ENCODE data around the gene DHX38. TPM values are rescaled to one million over a fixed set of nuclear protein-coding genes. Genes with fewer than 3 reads are reported as not detected.
A peak's percentile ranks its signal among the peaks of the same experiment; 100 is the strongest.
"Not testable (repeated sequence)": the region's sequence is repeated elsewhere in the genome, so short reads cannot be mapped to it uniquely, and the experiment has no call there.

Gene DHX38
- total RNA-seq, 2 donors from 2014 or later, result 57.8 to 72.8 TPM

DNA sequence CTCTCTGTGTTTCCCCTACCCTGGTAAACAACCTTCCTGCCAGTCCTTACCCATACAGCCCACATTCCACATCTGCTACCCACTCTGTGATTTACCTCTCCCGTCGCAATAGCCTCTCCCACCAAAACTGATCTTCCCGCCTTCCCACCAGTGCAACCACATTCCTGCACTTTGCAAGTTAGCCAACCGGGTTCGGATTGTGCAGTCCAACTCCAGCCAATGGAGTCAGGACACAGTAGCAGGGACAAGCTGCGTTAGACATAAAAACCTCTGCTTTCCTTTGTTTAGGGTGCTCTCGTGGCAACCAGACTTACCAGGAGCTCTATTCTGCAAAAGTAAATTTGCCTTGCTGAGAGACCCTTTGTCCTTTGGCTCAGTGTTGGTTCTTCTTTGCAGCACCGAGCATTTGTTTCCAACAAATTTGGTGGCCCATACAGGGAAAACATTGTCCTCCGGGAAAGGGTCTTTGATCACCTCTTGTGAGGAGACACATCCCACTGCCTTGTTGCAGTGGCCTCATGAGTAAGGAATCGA is 29.2 kb upstream of the DHX38 start:
- Histone ChIP-seq H3K4me1 (ENCODE audit: control insufficient read depth in 1 of 2, low read depth in 2 of 2) (no peaks in the 10 kb centered on the region), H3K4me3 (no peak overlapping the region), H3K27ac (no peak overlapping the region), H3K36me3 (no peaks in the 10 kb centered on the region), H3K27me3 (replicated peaks; ENCODE audit: insufficient read depth) (no peaks in the 10 kb centered on the region), H3K9me3 (no peaks in the 10 kb centered on the region)
- DNase-seq (ENCODE audit: low spot score), result no peak
- no peak for ATAC-seq (ENCODE audit: insufficient number of reproducible peaks, low FRiP score, low read depth)
- TF ChIP-seq, protein P1, sequence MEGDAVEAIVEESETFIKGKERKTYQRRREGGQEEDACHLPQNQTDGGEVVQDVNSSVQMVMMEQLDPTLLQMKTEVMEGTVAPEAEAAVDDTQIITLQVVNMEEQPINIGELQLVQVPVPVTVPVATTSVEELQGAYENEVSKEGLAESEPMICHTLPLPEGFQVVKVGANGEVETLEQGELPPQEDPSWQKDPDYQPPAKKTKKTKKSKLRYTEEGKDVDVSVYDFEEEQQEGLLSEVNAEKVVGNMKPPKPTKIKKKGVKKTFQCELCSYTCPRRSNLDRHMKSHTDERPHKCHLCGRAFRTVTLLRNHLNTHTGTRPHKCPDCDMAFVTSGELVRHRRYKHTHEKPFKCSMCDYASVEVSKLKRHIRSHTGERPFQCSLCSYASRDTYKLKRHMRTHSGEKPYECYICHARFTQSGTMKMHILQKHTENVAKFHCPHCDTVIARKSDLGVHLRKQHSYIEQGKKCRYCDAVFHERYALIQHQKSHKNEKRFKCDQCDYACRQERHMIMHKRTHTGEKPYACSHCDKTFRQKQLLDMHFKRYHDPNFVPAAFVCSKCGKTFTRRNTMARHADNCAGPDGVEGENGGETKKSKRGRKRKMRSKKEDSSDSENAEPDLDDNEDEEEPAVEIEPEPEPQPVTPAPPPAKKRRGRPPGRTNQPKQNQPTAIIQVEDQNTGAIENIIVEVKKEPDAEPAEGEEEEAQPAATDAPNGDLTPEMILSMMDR (IDR thresholded peaks at IDR 0.05), result no peak

DNA sequence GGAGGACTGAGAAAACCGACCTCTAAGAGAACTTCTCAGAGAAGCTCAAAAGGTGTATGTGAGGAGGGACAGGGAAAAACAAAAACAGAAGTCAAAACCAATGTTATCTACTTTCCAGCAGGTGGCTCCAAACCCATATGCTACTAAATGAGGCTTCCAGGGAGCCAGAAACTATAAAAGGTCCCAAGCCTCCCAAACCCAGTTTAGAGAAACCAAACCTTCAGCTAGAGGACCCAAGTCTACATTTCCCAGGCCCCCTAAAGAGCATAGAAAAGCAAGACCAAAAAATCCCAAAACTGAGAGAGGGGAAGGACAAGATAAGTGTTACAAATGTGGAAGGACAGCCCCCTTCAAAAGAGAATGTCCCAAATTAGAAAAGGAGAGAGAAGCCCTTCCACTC is 26.9 kb upstream of the DHX38 start:
- TF ChIP-seq, protein P1 (IDR thresholded peaks at IDR 0.05), result peak; percentile 43
- Histone ChIP-seq H3K4me1 (ENCODE audit: control insufficient read depth in 1 of 2, low read depth in 2 of 2) (peaks cover 0 to 2% of the 10 kb centered on the region in 2 donors), H3K36me3 (no peaks in the 10 kb centered on the region), H3K27ac (no peak overlapping the region), H3K4me3 (no peak overlapping the region), H3K27me3 (replicated peaks; ENCODE audit: insufficient read depth) (no peaks in the 10 kb centered on the region), H3K9me3 (no peaks in the 10 kb centered on the region)
- no peak for ATAC-seq (ENCODE audit: insufficient number of reproducible peaks, low FRiP score, low read depth)
- no peak for DNase-seq (ENCODE audit: low spot score)

DNA sequence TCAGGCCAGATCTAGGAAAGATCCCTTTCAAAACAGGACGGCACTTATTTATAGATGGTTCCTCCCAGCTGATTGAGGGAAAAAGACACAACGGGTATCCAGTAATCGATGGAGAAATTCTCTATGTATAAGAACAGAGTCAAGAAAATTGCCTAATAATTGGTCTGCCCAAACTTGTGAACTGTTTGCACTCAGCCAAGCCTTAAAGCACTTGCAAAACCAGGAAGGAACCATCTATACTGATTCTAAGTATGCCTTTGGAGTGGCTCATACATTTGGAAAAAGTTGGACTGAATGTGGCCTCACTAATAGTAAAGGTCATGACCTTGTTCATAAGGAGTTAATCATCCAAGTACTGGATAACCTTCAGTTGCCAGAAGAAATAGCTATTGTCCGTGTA is 24.7 kb upstream of the DHX38 start:
- no peaks in the 10 kb centered on the region for H3K27me3 ChIP-seq (replicated peaks; ENCODE audit: insufficient read depth)
- no peaks in the 10 kb centered on the region for H3K9me3 ChIP-seq
- no peaks in the 10 kb centered on the region for H3K36me3 ChIP-seq
- TF ChIP-seq, protein P1 (IDR thresholded peaks at IDR 0.05), result no peak
- no peak overlapping the region for H3K27ac ChIP-seq
- no peak overlapping the region for H3K4me3 ChIP-seq
- peaks cover 6 to 24% of the 10 kb centered on the region in 2 donors for H3K4me1 ChIP-seq (ENCODE audit: control insufficient read depth in 1 of 2, low read depth in 2 of 2)
- DNase-seq (ENCODE audit: low spot score) (no peak), ATAC-seq (ENCODE audit: insufficient number of reproducible peaks, low FRiP score, low read depth) (no peak)

DNA sequence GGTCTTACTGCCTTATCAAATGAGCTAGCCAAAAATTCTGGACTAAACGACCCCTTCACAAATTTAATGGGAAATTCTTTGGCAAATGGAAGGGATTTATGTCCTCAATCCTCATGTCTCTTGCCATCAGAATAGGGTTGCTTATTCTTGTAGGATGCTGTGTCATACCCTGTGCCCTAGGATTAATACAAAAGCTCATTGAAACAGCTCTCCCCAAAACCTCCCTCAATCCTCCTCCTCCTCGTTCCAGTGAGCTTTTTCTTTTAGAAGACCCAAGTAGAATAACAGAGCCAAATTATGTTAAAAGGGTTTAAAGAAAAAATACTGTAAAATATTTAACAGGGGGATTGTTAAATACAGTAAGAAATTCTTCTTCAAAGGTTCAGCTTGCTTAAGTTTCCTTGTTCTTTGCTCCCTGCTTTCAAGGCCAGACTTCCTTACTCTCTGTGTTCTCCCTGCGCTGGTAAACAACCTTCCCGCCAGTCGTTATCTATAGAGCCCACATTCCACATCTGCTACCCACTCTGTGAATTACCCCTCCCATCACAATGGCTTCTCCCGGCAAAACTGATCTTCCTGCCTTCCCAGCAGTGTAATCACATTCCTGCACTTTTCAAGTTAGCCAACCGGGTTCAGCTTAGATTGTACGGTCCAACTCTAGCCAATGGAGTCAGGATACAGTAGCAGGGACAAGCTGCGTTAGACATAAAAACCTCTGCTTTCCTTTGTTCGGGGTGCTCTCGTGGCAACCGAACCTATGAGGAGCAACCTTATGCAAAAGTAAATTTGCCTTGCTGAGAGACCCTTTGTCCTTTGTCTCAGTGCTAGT is 20.9 kb upstream of the DHX38 start:
- H3K36me3 ChIP-seq, result no peaks in the 10 kb centered on the region
- DNase-seq (ENCODE audit: low spot score), result no peak
- H3K4me1 ChIP-seq (ENCODE audit: control insufficient read depth in 1 of 2, low read depth in 2 of 2), result peaks cover 12 to 42% of the 10 kb centered on the region in 2 donors
- TF ChIP-seq, protein P1 (IDR thresholded peaks at IDR 0.05), result no peak
- H3K27me3 ChIP-seq (replicated peaks; ENCODE audit: insufficient read depth), result no peaks in the 10 kb centered on the region
- no peak overlapping the region for H3K4me3 ChIP-seq
- ATAC-seq (ENCODE audit: insufficient number of reproducible peaks, low FRiP score, low read depth), result no peak
- peak overlapping the region; percentile 64 to 78 for H3K27ac ChIP-seq
- H3K9me3 ChIP-seq, result no peaks in the 10 kb centered on the region

DNA sequence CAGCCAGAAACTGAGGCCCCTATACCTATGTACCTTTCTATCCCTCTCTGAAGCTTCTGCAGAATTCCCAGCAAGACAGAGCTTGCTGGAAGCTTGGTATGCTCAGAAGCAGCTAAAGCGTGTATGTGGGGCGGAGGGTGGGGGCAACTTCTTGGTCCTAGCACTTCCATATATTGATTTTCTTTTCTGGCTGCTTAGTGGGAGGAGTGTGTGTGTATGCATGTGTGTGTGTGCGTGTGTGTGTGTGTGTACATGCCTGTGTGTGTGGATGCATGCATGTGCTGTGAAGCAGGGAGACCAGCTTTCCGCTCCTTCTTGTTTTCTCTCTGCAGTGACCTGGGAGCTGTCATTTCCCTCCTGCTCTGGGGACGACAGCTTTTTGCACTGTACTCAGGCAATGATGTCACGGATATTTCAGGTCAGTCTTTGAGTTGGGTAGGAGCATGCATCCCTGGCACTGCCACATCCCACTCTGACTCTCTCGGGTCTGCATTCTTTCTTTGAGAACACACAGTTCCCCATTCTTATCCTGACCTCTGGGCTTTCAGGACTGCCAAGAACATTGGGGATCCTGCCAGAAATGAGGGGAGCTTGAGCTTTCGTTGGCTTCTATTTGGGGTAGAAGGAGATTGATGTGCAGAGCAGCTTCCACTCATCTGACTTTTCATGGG is 20.0 kb upstream of the DHX38 start:
- Histone ChIP-seq H3K4me3 (peak overlapping the region; percentile 37), H3K36me3 (no peaks in the 10 kb centered on the region), H3K27ac (peak overlapping the region; percentile 64 to 78), H3K4me1 (ENCODE audit: control insufficient read depth in 1 of 2, low read depth in 2 of 2) (peaks cover 12 to 42% of the 10 kb centered on the region in 2 donors), H3K9me3 (no peaks in the 10 kb centered on the region), H3K27me3 (replicated peaks; ENCODE audit: insufficient read depth) (no peaks in the 10 kb centered on the region)
- TF ChIP-seq, protein P1 (IDR thresholded peaks at IDR 0.05), result no peak
- DNase-seq (ENCODE audit: low spot score) (peak; percentile 24), ATAC-seq (ENCODE audit: insufficient number of reproducible peaks, low FRiP score, low read depth) (peak; percentile 49)

DNA sequence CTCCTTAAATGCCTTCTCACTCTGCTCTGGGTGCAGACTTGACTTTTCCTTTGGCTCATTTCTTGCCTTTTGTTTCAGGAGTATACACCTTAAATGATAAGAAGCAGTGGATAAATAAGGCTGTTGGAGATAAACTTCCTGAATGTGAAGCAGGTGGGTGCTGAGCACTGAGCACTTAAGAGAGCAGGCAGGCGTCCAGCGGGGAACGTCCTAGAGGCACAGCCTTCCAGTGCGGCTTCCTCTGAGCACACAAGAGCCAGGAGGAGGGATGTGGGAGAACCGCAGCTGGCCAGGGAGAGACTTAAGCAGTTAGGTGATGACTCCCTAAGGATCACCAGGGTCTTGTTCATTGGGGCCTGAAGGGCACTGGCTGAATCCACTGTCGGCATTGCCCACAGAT is 18.6 kb upstream of the DHX38 start:
- not testable (repeated sequence) for H3K4me3 ChIP-seq; ATAC-seq (ENCODE audit: insufficient number of reproducible peaks, low FRiP score, low read depth); H3K36me3 ChIP-seq; H3K27me3 ChIP-seq (replicated peaks; ENCODE audit: insufficient read depth); H3K9me3 ChIP-seq; DNase-seq (ENCODE audit: low spot score)
- Histone ChIP-seq H3K27ac (peak overlapping the region; percentile 64 to 78), H3K4me1 (ENCODE audit: control insufficient read depth in 1 of 2, low read depth in 2 of 2) (peaks cover 12 to 42% of the 10 kb centered on the region in 2 donors)

DNA sequence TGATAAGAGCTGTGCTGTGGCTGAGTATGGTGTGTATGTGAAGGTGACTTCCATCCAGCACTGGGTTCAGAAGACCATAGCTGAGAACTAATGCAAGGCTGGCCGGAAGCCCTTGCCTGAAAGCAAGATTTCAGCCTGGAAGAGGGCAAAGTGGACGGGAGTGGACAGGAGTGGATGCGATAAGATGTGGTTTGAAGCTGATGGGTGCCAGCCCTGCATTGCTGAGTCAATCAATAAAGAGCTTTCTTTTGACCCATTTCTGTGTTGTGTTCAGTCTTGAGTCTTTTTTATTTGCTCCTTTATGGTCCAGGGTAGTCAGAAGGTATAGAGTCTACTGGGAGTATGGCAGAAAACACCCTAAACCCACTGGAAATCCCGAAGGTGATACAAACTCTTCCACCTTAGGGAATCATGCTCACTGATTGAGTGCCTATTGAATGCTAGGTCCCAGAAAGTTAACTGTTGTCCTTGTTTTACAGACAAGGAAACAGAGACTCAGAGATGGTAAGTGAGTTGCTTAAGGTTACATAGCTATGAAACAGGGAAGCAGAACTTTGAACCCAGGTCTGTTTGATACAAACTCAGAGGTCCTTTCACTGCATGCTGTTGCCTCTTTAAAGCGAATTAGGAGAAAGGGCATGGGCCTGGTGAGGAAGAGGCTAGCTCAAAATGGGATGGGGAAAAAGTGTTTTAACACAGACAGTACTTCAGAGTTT is 16.5 kb upstream of the DHX38 start:
- not testable (repeated sequence) for H3K36me3 ChIP-seq; H3K4me3 ChIP-seq; H3K9me3 ChIP-seq; ATAC-seq (ENCODE audit: insufficient number of reproducible peaks, low FRiP score, low read depth); DNase-seq (ENCODE audit: low spot score); H3K27me3 ChIP-seq (replicated peaks; ENCODE audit: insufficient read depth); H3K27ac ChIP-seq
- H3K4me1 ChIP-seq (ENCODE audit: control insufficient read depth in 1 of 2, low read depth in 2 of 2), result peaks cover 12 to 37% of the 10 kb centered on the region in 2 donors

Data from thoracic aorta (tissue), 2 donors.